Measurements from ENCODE around the gene TAF8. TPM values are rescaled to one million over a fixed set of nuclear protein-coding genes. Genes with fewer than 3 reads are reported as not detected.

TAF8 gene
- total and polyA plus RNA-seq, 8 donors, result 3.8 to 24.6 (median 12.6) TPM

DNA sequence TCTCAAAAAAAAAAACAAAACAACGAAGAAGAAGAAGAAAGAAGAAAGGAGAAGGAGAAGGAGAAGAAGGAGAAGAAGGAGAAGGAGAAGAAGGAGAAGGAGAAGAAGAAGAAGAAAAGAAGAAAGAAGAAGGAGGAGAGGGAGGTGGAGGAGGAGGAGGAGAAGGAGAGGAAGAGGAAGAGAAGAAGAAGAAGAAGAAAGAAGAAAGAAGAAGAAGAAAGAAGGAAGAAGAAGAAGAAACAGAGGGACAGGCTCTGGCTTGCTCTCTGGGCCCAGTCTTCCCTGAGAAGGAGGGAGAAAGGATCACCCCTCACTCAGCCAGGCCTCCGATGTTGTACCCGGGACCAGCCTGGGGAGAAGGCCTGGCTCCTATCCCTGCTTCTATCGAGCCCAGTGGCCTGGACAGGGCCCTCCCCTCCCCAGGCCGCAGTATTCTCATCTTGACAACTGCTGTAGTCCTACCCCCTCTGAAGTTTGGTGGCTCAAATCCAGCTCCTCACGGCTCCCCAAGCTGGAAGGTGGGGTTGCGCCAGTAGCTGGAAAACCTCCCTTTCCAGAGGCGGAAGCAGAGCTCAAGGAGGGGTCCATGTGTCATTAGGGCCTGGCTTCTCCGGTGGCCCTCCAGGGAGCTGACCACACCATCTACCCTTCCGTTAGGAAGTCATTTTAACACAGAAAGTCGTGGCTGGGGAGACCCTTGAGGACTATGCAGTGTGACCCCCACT is 73.2 kb downstream of the TAF8 start:
- TF ChIP-seq, protein P1, sequence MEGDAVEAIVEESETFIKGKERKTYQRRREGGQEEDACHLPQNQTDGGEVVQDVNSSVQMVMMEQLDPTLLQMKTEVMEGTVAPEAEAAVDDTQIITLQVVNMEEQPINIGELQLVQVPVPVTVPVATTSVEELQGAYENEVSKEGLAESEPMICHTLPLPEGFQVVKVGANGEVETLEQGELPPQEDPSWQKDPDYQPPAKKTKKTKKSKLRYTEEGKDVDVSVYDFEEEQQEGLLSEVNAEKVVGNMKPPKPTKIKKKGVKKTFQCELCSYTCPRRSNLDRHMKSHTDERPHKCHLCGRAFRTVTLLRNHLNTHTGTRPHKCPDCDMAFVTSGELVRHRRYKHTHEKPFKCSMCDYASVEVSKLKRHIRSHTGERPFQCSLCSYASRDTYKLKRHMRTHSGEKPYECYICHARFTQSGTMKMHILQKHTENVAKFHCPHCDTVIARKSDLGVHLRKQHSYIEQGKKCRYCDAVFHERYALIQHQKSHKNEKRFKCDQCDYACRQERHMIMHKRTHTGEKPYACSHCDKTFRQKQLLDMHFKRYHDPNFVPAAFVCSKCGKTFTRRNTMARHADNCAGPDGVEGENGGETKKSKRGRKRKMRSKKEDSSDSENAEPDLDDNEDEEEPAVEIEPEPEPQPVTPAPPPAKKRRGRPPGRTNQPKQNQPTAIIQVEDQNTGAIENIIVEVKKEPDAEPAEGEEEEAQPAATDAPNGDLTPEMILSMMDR (IDR thresholded peaks at IDR 0.05), result no peak
- TF ChIP-seq EP300 (IDR thresholded peaks at IDR 0.05) (no peak), POLR2AphosphoS5 (IDR thresholded peaks at IDR 0.05) (no peak)
- Histone ChIP-seq H3K27ac (peak overlapping the region; percentile 80 to 87 (median 85)), H3K27me3 (no peaks in the 10 kb centered on the region), H3K4me3 (no peak overlapping the region), H3K36me3 (peaks cover 10 to 39% (median 27%) of the 10 kb centered on the region in 4 donors), H3K4me1 (peaks cover 38 to 61% (median 45%) of the 10 kb centered on the region in 4 donors), H3K9me3 (no peaks in the 10 kb centered on the region)
- intact Hi-C loops (cut with DNase I; ENCODE audit: low total_unique reads), result no loop called here
- DNase-seq, result no peak
- 51 to 63% (median 56%) methylated on average over 9 to 11 of the region's 11 CpGs for WGBS, 5 donors

GRCh38 chr6:42124223-42124836 is 74.0 kb downstream of the TAF8 start:
- Histone ChIP-seq H3K36me3 (peaks cover 10 to 45% (median 28%) of the 10 kb centered on the region in 4 donors), H3K27ac (peak overlapping the region; percentile 80 to 87 (median 85))
- WGBS, 5 donors, result 33 to 58% (median 46%) methylated on average over 6 to 9 of the region's 9 CpGs

DNA sequence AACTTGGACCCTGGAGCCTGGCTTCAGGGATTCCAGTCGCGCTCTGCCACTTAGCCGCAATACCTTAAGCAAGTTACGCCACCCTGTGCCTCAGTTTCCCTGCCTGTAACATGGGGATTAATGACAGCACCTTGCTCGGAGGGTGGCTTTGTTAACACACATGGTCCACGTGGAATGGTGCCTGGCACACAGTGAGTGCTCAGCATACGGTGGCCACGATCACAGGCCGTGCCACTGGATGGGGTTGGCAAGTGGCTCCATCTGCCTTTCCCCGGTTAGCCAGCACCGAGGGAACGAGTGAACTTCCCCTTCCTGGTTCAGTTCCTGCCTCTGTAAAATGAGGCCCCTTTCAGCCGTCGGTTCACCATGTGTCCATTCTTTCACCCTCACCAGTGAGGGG is 74.9 kb downstream of the TAF8 start:
- intact Hi-C loops (cut with DNase I; ENCODE audit: low total_unique reads), result no loop called here
- WGBS, 5 donors, result 58 to 72% (median 63%) methylated on average over 11 to 14 of the region's 14 CpGs
- H3K27me3 ChIP-seq, result no peaks in the 10 kb centered on the region
- no peak for TF ChIP-seq POLR2A (IDR thresholded peaks at IDR 0.05)
- TF ChIP-seq EP300 (IDR thresholded peaks at IDR 0.05), result no peak
- TF ChIP-seq POLR2AphosphoS5 (IDR thresholded peaks at IDR 0.05), result no peak
- TF ChIP-seq, protein P1 (IDR thresholded peaks at IDR 0.05), result no peak
- DNase-seq, result no peak
- H3K36me3 ChIP-seq, result peaks cover 10 to 45% (median 28%) of the 10 kb centered on the region in 4 donors
- no peak overlapping the region for H3K4me3 ChIP-seq
- peak overlapping the region; percentile 80 to 87 (median 85) for H3K27ac ChIP-seq
- peaks cover 48 to 77% (median 56%) of the 10 kb centered on the region in 4 donors for H3K4me1 ChIP-seq
- no peaks in the 10 kb centered on the region for H3K9me3 ChIP-seq

More at GRCh38 chr6:42124223-42124836, 74.0 kb downstream of the TAF8 start:
- peaks cover 45 to 68% (median 50%) of the 10 kb centered on the region in 4 donors for H3K4me1 ChIP-seq
- TF ChIP-seq POLR2AphosphoS5 (IDR thresholded peaks at IDR 0.05), result peak in 1 of 3 donors; percentile 32
- TF ChIP-seq EP300 (IDR thresholded peaks at IDR 0.05), result no peak
- no peaks in the 10 kb centered on the region for H3K9me3 ChIP-seq
- intact Hi-C loops (cut with DNase I; ENCODE audit: low total_unique reads), result no loop called here
- H3K4me3 ChIP-seq, result no peak overlapping the region
- peak in 1 of 2 donors; percentile 31 for DNase-seq
- H3K27me3 ChIP-seq, result no peaks in the 10 kb centered on the region

- H3K27ac ChIP-seq, result peak overlapping the region; percentile 80 to 87 (median 85)
- peaks cover 10 to 45% (median 28%) of the 10 kb centered on the region in 4 donors for H3K36me3 ChIP-seq
- TF ChIP-seq POLR2AphosphoS5 (IDR thresholded peaks at IDR 0.05), result no peak
- TF ChIP-seq, protein P1 (IDR thresholded peaks at IDR 0.05), result no peak
- no peak for TF ChIP-seq EP300 (IDR thresholded peaks at IDR 0.05)
- no peak for TF ChIP-seq POLR2A (IDR thresholded peaks at IDR 0.05)
- H3K9me3 ChIP-seq, result no peaks in the 10 kb centered on the region
- DNase-seq, result no peak
- peaks cover 51 to 77% (median 57%) of the 10 kb centered on the region in 4 donors for H3K4me1 ChIP-seq
- 54 to 69% (median 62%) methylated on average over 3 of the region's 3 CpGs for WGBS, 5 donors
- H3K27me3 ChIP-seq, result no peaks in the 10 kb centered on the region
- intact Hi-C loops (cut with DNase I; ENCODE audit: low total_unique reads), result no loop called here
- H3K4me3 ChIP-seq, result no peak overlapping the region
Observed at GRCh38 chr6:42125663-42126062, 75.3 kb downstream of the TAF8 start.

All from stomach (tissue), 9 donors.